ENCODE data around the gene GOSR1. TPM values are rescaled to one million over a fixed set of nuclear protein-coding genes. Genes with fewer than 3 reads are reported as not detected.

Gene GOSR1
- total and polyA plus RNA-seq, 4 donors: 14.8 to 45.1 (median 32.1) TPM

GRCh38 chr17:30483159-30483558 is 6.0 kb downstream of the GOSR1 start:
- 97 to 98% methylated on average over 1 of the region's 1 CpG for WGBS, 2 donors
- H3K36me3 ChIP-seq (ENCODE audit: control insufficient read depth in 4 of 4, insufficient read depth in 4 of 4, low read length in 4 of 4): peaks cover 10 to 40% (median 19%) of the 10 kb centered on the region in 4 donors

GRCh38 chr17:30493780-30494179 is 16.6 kb downstream of the GOSR1 start:
- no peak for TF ChIP-seq CTCF (IDR thresholded peaks at IDR 0.05; ENCODE audit: control extremely low read depth, extremely low read depth)
- Histone ChIP-seq H3K9ac (ENCODE audit: insufficient read depth in 1 of 2, low read length in 2 of 2) (no peak overlapping the region), H3K4me1 (ENCODE audit: control insufficient read depth in 5 of 5, insufficient read depth in 5 of 5, low read length in 5 of 5) (no peaks in the 10 kb centered on the region), H3K27me3 (ENCODE audit: control insufficient read depth in 3 of 3, insufficient read depth in 3 of 3, low read length in 2 of 3) (no peaks in the 10 kb centered on the region), H3K4me3 (no peak overlapping the region), H3K27ac (ENCODE audit: low read depth in 1 of 2, low read length in 1 of 2) (no peak overlapping the region), H3K9me3 (ENCODE audit: control insufficient read depth in 4 of 4, insufficient read depth in 3 of 4, low read length in 3 of 4) (no peaks in the 10 kb centered on the region), H3K36me3 (ENCODE audit: control insufficient read depth in 4 of 4, insufficient read depth in 4 of 4, low read length in 4 of 4) (peaks cover 20 to 54% (median 35%) of the 10 kb centered on the region in 4 donors)
- 64 to 68% methylated on average over 2 of the region's 2 CpGs for WGBS, 2 donors
- ATAC-seq (ENCODE audit: insufficient read depth, low FRiP score) (no peak), DNase-seq (peak in 2 of 3 donors; percentile 11 to 16)

More at GRCh38 chr17:30483159-30483558, 6.0 kb downstream of the GOSR1 start:
- DNase-seq (no peak), ATAC-seq (ENCODE audit: insufficient read depth, low FRiP score) (no peak)
- no peak overlapping the region for H3K27ac ChIP-seq (ENCODE audit: low read depth in 1 of 2, low read length in 1 of 2)
- no peak for TF ChIP-seq CTCF (IDR thresholded peaks at IDR 0.05; ENCODE audit: control extremely low read depth, extremely low read depth)
- peaks cover 0 to 5% (median 3%) of the 10 kb centered on the region in 5 donors for H3K4me1 ChIP-seq (ENCODE audit: control insufficient read depth in 5 of 5, insufficient read depth in 5 of 5, low read length in 5 of 5)
- H3K9ac ChIP-seq (ENCODE audit: insufficient read depth in 1 of 2, low read length in 2 of 2): no peak overlapping the region
- H3K4me3 ChIP-seq: no peak overlapping the region
- H3K27me3 ChIP-seq (ENCODE audit: control insufficient read depth in 3 of 3, insufficient read depth in 3 of 3, low read length in 2 of 3): no peaks in the 10 kb centered on the region
- no peaks in the 10 kb centered on the region for H3K9me3 ChIP-seq (ENCODE audit: control insufficient read depth in 4 of 4, insufficient read depth in 3 of 4, low read length in 3 of 4)

- peaks cover 20 to 42% (median 28%) of the 10 kb centered on the region in 4 donors for H3K36me3 ChIP-seq (ENCODE audit: control insufficient read depth in 4 of 4, insufficient read depth in 4 of 4, low read length in 4 of 4)
- no peak overlapping the region for H3K9ac ChIP-seq (ENCODE audit: insufficient read depth in 1 of 2, low read length in 2 of 2)
- TF ChIP-seq CTCF (IDR thresholded peaks at IDR 0.05; ENCODE audit: control extremely low read depth, extremely low read depth): no peak
- peak in 2 of 3 donors; percentile 4 to 11 for DNase-seq
- no peaks in the 10 kb centered on the region for H3K4me1 ChIP-seq (ENCODE audit: control insufficient read depth in 5 of 5, insufficient read depth in 5 of 5, low read length in 5 of 5)
- H3K9me3 ChIP-seq (ENCODE audit: control insufficient read depth in 4 of 4, insufficient read depth in 3 of 4, low read length in 3 of 4): no peaks in the 10 kb centered on the region
- no peak for ATAC-seq (ENCODE audit: insufficient read depth, low FRiP score)
- no peak overlapping the region for H3K27ac ChIP-seq (ENCODE audit: low read depth in 1 of 2, low read length in 1 of 2)
- H3K27me3 ChIP-seq (ENCODE audit: control insufficient read depth in 3 of 3, insufficient read depth in 3 of 3, low read length in 2 of 3): no peaks in the 10 kb centered on the region
- H3K4me3 ChIP-seq: no peak overlapping the region
These were observed 18.4 kb downstream of the GOSR1 start for GRCh38 chr17:30495586-30495985.

GRCh38 chr17:30503558-30503957 is 26.4 kb downstream of the GOSR1 start:
- Histone ChIP-seq H3K9ac (ENCODE audit: insufficient read depth in 1 of 2, low read length in 2 of 2) (no peak overlapping the region), H3K27me3 (ENCODE audit: control insufficient read depth in 3 of 3, insufficient read depth in 3 of 3, low read length in 2 of 3) (no peaks in the 10 kb centered on the region), H3K4me3 (no peak overlapping the region), H3K27ac (ENCODE audit: low read depth in 1 of 2, low read length in 1 of 2) (no peak overlapping the region), H3K9me3 (ENCODE audit: control insufficient read depth in 4 of 4, insufficient read depth in 3 of 4, low read length in 3 of 4) (no peaks in the 10 kb centered on the region), H3K4me1 (ENCODE audit: control insufficient read depth in 5 of 5, insufficient read depth in 5 of 5, low read length in 5 of 5) (peaks cover 0 to 3% (median 0%) of the 10 kb centered on the region in 5 donors), H3K36me3 (ENCODE audit: control insufficient read depth in 4 of 4, insufficient read depth in 4 of 4, low read length in 4 of 4) (peaks cover 4 to 22% (median 11%) of the 10 kb centered on the region in 4 donors)
- ATAC-seq (ENCODE audit: insufficient read depth, low FRiP score) (no peak), DNase-seq (no peak)
- 78 to 88% methylated on average over 4 of the region's 4 CpGs for WGBS, 2 donors
- TF ChIP-seq CTCF (IDR thresholded peaks at IDR 0.05; ENCODE audit: control extremely low read depth, extremely low read depth): no peak
